K562 (cell line): ENCODE measurements around the gene PSMA7. TPM values are rescaled to one million over a fixed set of nuclear protein-coding genes. Genes with fewer than 3 reads are reported as not detected.

ENCODE experiments used
- ATAC-seq: fragments of 200-7000 bp; cut with Tn5 transposase; 3 replicates; pipeline ENCODE4 v1.9.1; 2020; ENCODE audit warnings: moderate library complexity
- BruUV-seq: library from RNA; stranded (reverse); fragments of 400-500 nt; replicated peaks from 2 replicates; lab custom pipeline; 2021; lab: Mats Ljungman, UMichigan
- CTCF ChIA-PET: fragments of 300-600 bp; formaldehyde crosslinking; extraction: SDS; loops from one replicate; lab custom pipeline; 2021; ENCODE audit warnings: low intra/inter-chr PET ratio; lab: Yijun Ruan, JAX
- POLR2A ChIA-PET: fragments of 300-600, 350-650 bp; sonication (Branson Sonifier 250); formaldehyde crosslinking; extraction: SDS; loops from one replicate; lab custom pipeline; 2021; ENCODE audit warnings: antibody characterized with exemption, inconsistent platforms; lab: Yijun Ruan, JAX
- DNase-seq, 4 experiments: peaks; one replicate each; pipeline versions ENCODE4 v3.0.0 to v3.0.0-alpha.2; 2011 to 2018; ENCODE audit warnings: low spot score in 3 of 4, mixed read lengths in 3 of 4; ENCODE audit errors: extremely low read depth in 1 of 4
- FAIRE-seq: peaks from 2 replicates; lab custom pipeline; 2011; peaks lifted over from hg19 to GRCh38; lab: Jason Lieb, UNC
- H2AFZ ChIP-seq: 2 replicates; pipeline ENCODE4 v1.6.0; 2011; ENCODE audit warnings: low read depth, low read length, control low read depth, inconsistent platforms
- H3K27ac ChIP-seq: fragments of 200-600 bp; 3 replicates; pipeline ENCODE4 v1.8.0; 2011; ENCODE audit warnings: low read depth, mild to moderate bottlenecking, control low read depth, inconsistent platforms, low read length, moderate library complexity, mixed read lengths; ENCODE audit errors: extremely low read depth
- H3K27me3 ChIP-seq, 2 experiments: fragments of 300-600 bp in 1 of 2; 2 replicates in 1 of 2; 3 replicates in 1 of 2; pipeline versions ENCODE4 v1.6.0 to v1.8.0; 2011; ENCODE audit warnings: inconsistent platforms in 2 of 2, low read length in 2 of 2, mild to moderate bottlenecking in 1 of 2, mixed read lengths in 1 of 2, moderate library complexity in 1 of 2; ENCODE audit not compliant: control insufficient read depth in 2 of 2, insufficient read depth in 2 of 2
- H3K36me3 ChIP-seq: fragments of 300-600 bp; 3 replicates; pipeline ENCODE4 v1.8.0; 2011; ENCODE audit warnings: mild to moderate bottlenecking, low read length, inconsistent platforms; ENCODE audit not compliant: control insufficient read depth, insufficient read depth
- H3K4me1 ChIP-seq, 2 experiments: fragments of 200-600 bp in 1 of 2; replicated peaks in 1 of 2; 2 replicates in 1 of 2; 3 replicates in 1 of 2; pipeline versions ENCODE4 v1.5.1 to v1.8.0; 2011; ENCODE audit warnings: inconsistent platforms in 2 of 2, low read length in 2 of 2, mild to moderate bottlenecking in 1 of 2, mixed read lengths in 1 of 2, moderate library complexity in 1 of 2; ENCODE audit not compliant: control insufficient read depth in 2 of 2, insufficient read depth in 2 of 2
- H3K4me2 ChIP-seq: 2 replicates; pipeline ENCODE4 v1.6.1; 2011; ENCODE audit warnings: low read length, control low read depth, inconsistent platforms, mixed read lengths; ENCODE audit not compliant: insufficient read depth
- H3K4me3 ChIP-seq: fragments of 200-600 bp; sonication (generic), shearing (Covaris generic); 2 replicates; pipeline ENCODE4 v1.5.1; 2016; ENCODE audit warnings: control low read depth, inconsistent platforms
- H3K79me2 ChIP-seq: fragments of 200-600 bp; 3 replicates; pipeline ENCODE4 v1.8.0; 2011; ENCODE audit warnings: low read length, inconsistent platforms; ENCODE audit not compliant: control insufficient read depth, insufficient read depth
- H3K9ac ChIP-seq, 2 experiments: 2 replicates each; pipeline versions ENCODE4 v1.6.0 to v1.6.1; 2011; ENCODE audit warnings: low read depth in 2 of 2, low read length in 2 of 2, control low read depth in 1 of 2, inconsistent platforms in 1 of 2, mild to moderate bottlenecking in 1 of 2, mixed read lengths in 1 of 2; ENCODE audit not compliant: insufficient read depth in 1 of 2
- H3K9me1 ChIP-seq: one replicate; pipeline ENCODE4 v1.6.0; 2011; ENCODE audit warnings: inconsistent platforms, mild to moderate bottlenecking, low read length, moderate library complexity; ENCODE audit not compliant: control insufficient read depth, insufficient read depth
- H3K9me3 ChIP-seq: replicated peaks from 2 replicates; pipeline ENCODE4 v1.5.1; 2011; ENCODE audit warnings: low read depth, low read length, inconsistent platforms; ENCODE audit not compliant: control insufficient read depth, insufficient read depth
- H4K20me1 ChIP-seq: replicated peaks from 2 replicates; pipeline ENCODE4 v1.6.1; 2011; ENCODE audit warnings: low read length, inconsistent platforms, mixed read lengths; ENCODE audit not compliant: control insufficient read depth, insufficient read depth
- ATF7 ChIP-seq: fragments of 450-650 bp; IDR thresholded peaks from 2 replicates; pipeline ENCODE4 v1.7.1; 2014; ENCODE audit warnings: mild to moderate bottlenecking, moderate library complexity
- BRF1 ChIP-seq: IDR thresholded peaks from 3 replicates; pipeline ENCODE4 v1.6.1; 2011; ENCODE audit warnings: borderline replicate concordance, mild to moderate bottlenecking; ENCODE audit not compliant: insufficient read length; ENCODE audit errors: extremely low read depth
- MTA3 ChIP-seq: fragments of 450-650 bp; formaldehyde crosslinking; IDR thresholded peaks from 2 replicates; pipeline ENCODE4 v1.6.1; 2017; ENCODE audit warnings: mild to moderate bottlenecking, borderline replicate concordance
- TCFL5 ChIP-seq: fragments of 250-450 bp; sonication (Bioruptor Pico); conservative IDR thresholded peaks from 2 replicates; pipeline ENCODE4 v1.6.1; 2021; ENCODE audit warnings: mild to moderate bottlenecking, moderate library complexity, matching md5 sums
- ZC3H8 ChIP-seq: fragments of 450-650 bp; IDR thresholded peaks from 2 replicates; pipeline ENCODE4 v1.6.1; 2017
- ZNF318 ChIP-seq, 2 experiments: fragments of 450-650 bp; IDR thresholded peaks; 2 replicates each; pipeline ENCODE4 v1.6.1; 2016; ENCODE audit warnings: mild to moderate bottlenecking in 2 of 2, borderline replicate concordance in 1 of 2, low read depth in 1 of 2, moderate library complexity in 1 of 2
- ZNF79 ChIP-seq: fragments of 250-450 bp; sonication (Bioruptor Pico); IDR thresholded peaks from 2 replicates; pipeline ENCODE4 v1.4.0; 2020; ENCODE audit warnings: low read depth, mild to moderate bottlenecking, moderate library complexity
- WGBS: fragments of 100-300 bp; shearing (Covaris generic); methylation state at CpG from one replicate; pipeline ENCODE4 v1.1.6; 2016; ENCODE audit warnings: low coverage, mixed read lengths; ENCODE audit not compliant: insufficient coverage; ENCODE audit errors: missing lambda C conversion rate; 5-methylcytosine and 5-hydroxymethylcytosine counted together
- in situ Hi-C: fragments of 300-500 bp; cut with MboI; formaldehyde crosslinking; loops from 4 replicates; pipeline ENCODE4 v1.15.0; 2018; ENCODE audit warnings: inconsistent platforms, mixed read lengths
- intact Hi-C: fragments of 100-400 bp; cut with micrococcal nuclease; formaldehyde crosslinking; loops from 2 replicates; pipeline ENCODE4 v1.14.2; 2022
- polyA plus RNA-seq, 8 experiments: library from polyadenylated mRNA; depleted of rRNA in 4 of 8; stranded (reverse) in 5 of 8; unstranded in 3 of 8; fragments of >200 nt; fragmentation: Nextera tagmentation in 2 of 8; fragmentation: Illumina TruSeq in 1 of 8; extraction: Ambion mirVana in 2 of 8; extraction: Trizol in 1 of 8; gene quantifications; 2 replicates each; pipeline versions ENCODE4 v1.2.1 to v1.2.3, GENCODE V29; 2011 to 2014; ENCODE audit warnings: inconsistent platforms in 1 of 8, missing spikeins in 1 of 8
- total RNA-seq, 7 experiments: library from RNA; depleted of rRNA in 6 of 7; stranded (reverse); fragments of >200 nt in 6 of 7; fragmentation: Illumina TruSeq in 2 of 7; extraction: Trizol in 2 of 7; gene quantifications; 2 replicates each; pipeline versions ENCODE4 v1.2.1 to v1.2.3, GENCODE V29; 2011 to 2021; ENCODE audit warnings: low replicate concordance in 1 of 7
- TF ChIP-seq, protein P1 (sequence below): fragments of 450-650 bp; IDR thresholded peaks from 2 replicates; pipeline ENCODE4 v1.6.1; 2017; ENCODE audit warnings: antibody characterized with exemption, mild to moderate bottlenecking

The PSMA7 gene
- total and polyA plus RNA-seq, 9 of the 15 experiments (the other 6 are each of a cell fraction or from before 2014, with no cell fraction given), result 257 to 510 (median 393) TPM

GRCh38 chr20:62175711-62176110 lies 32.5 kb upstream of the PSMA7 start:
- no peak for FAIRE-seq
- in situ Hi-C loops (no loop called here), intact Hi-C loops (no loop called here)
- Histone ChIP-seq H3K36me3 (peaks cover 67% of the 10 kb centered on the region; the same call in 1 of the 3 replicates), H3K9me1 (no peaks in the 10 kb centered on the region), H3K9me3 (no peaks in the 10 kb centered on the region), H3K9ac (no peak overlapping the region; a peak in 1 of 4 replicates), H3K27ac (no peak overlapping the region), H3K4me2 (no peak overlapping the region), H3K79me2 (no peaks in the 10 kb centered on the region), H3K27me3 (no peaks in the 10 kb centered on the region), H3K4me3 (no peak overlapping the region), H3K4me1 (no peaks in the 10 kb centered on the region), H2AFZ (no peak overlapping the region), H4K20me1 (no peaks in the 10 kb centered on the region)
- no TSS peak for BruUV-seq
- CTCF ChIA-PET, result no interaction called here
- no peak for ATAC-seq
- TF ChIP-seq ZNF318 (IDR thresholded peaks at IDR 0.05; ENCODE audit: borderline replicate concordance in 1 of 2, low read depth in 1 of 2) (no peak), ATF7 (no peak), ZNF79 (CRISPR knock-in tag) (no peak), MTA3 (no peak), TCFL5 (CRISPR knock-in tag) (no peak), BRF1 (no peak), ZC3H8 (no peak)
- TF ChIP-seq, protein P1, sequence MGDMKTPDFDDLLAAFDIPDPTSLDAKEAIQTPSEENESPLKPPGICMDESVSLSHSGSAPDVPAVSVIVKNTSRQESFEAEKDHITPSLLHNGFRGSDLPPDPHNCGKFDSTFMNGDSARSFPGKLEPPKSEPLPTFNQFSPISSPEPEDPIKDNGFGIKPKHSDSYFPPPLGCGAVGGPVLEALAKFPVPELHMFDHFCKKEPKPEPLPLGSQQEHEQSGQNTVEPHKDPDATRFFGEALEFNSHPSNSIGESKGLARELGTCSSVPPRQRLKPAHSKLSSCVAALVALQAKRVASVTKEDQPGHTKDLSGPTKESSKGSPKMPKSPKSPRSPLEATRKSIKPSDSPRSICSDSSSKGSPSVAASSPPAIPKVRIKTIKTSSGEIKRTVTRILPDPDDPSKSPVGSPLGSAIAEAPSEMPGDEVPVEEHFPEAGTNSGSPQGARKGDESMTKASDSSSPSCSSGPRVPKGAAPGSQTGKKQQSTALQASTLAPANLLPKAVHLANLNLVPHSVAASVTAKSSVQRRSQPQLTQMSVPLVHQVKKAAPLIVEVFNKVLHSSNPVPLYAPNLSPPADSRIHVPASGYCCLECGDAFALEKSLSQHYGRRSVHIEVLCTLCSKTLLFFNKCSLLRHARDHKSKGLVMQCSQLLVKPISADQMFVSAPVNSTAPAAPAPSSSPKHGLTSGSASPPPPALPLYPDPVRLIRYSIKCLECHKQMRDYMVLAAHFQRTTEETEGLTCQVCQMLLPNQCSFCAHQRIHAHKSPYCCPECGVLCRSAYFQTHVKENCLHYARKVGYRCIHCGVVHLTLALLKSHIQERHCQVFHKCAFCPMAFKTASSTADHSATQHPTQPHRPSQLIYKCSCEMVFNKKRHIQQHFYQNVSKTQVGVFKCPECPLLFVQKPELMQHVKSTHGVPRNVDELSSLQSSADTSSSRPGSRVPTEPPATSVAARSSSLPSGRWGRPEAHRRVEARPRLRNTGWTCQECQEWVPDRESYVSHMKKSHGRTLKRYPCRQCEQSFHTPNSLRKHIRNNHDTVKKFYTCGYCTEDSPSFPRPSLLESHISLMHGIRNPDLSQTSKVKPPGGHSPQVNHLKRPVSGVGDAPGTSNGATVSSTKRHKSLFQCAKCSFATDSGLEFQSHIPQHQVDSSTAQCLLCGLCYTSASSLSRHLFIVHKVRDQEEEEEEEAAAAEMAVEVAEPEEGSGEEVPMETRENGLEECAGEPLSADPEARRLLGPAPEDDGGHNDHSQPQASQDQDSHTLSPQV, result no peak
- DNase-seq, result no peak
- WGBS, result 89% methylated on average over 6 of the region's 10 CpGs
- POLR2A ChIA-PET, result interaction anchor here (0.7 kb wide), 1 partner anchor 1548 kb away, joined by 3 read pairs; no protein-coding TSS in a partner anchor
